DOHH2 (cell line): ENCODE measurements around the gene RBL1.

Experiments
- EZH2phosphoT487 ChIP-seq: fragments of 200-600 bp; sonication (generic); IDR thresholded peaks from 2 replicates; pipeline ENCODE4 v1.6.1; 2017; ENCODE audit warnings: borderline replicate concordance, mild to moderate bottlenecking, antibody characterized with exemption, low read length, moderate library complexity, mixed read lengths
- TF ChIP-seq, protein P1 (sequence below): fragments of 200-600 bp; sonication (generic); IDR thresholded peaks from one replicate; pipeline ENCODE4 v1.5.1; 2014; ENCODE audit warnings: antibody characterized with exemption, mild to moderate bottlenecking, low read depth, low read length; ENCODE audit not compliant: poor library complexity, severe bottlenecking

- TF ChIP-seq, protein P1, sequence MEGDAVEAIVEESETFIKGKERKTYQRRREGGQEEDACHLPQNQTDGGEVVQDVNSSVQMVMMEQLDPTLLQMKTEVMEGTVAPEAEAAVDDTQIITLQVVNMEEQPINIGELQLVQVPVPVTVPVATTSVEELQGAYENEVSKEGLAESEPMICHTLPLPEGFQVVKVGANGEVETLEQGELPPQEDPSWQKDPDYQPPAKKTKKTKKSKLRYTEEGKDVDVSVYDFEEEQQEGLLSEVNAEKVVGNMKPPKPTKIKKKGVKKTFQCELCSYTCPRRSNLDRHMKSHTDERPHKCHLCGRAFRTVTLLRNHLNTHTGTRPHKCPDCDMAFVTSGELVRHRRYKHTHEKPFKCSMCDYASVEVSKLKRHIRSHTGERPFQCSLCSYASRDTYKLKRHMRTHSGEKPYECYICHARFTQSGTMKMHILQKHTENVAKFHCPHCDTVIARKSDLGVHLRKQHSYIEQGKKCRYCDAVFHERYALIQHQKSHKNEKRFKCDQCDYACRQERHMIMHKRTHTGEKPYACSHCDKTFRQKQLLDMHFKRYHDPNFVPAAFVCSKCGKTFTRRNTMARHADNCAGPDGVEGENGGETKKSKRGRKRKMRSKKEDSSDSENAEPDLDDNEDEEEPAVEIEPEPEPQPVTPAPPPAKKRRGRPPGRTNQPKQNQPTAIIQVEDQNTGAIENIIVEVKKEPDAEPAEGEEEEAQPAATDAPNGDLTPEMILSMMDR = no peak
- TF ChIP-seq EZH2phosphoT487 = no peak
Observed at GRCh38 chr20:37071481-37071911, 24.3 kb downstream of the RBL1 start.
